Activated CD8-positive, alpha-beta memory T cell treated with anti-CD3 and anti-CD28 coated beads for 24 hours (primary cell): ENCODE data around the gene CCDC88B.

Experiments used
- DNase-seq: peaks from one replicate; pipeline ENCODE4 v3.0.0-alpha.2; 2020

The CCDC88B gene

DNA sequence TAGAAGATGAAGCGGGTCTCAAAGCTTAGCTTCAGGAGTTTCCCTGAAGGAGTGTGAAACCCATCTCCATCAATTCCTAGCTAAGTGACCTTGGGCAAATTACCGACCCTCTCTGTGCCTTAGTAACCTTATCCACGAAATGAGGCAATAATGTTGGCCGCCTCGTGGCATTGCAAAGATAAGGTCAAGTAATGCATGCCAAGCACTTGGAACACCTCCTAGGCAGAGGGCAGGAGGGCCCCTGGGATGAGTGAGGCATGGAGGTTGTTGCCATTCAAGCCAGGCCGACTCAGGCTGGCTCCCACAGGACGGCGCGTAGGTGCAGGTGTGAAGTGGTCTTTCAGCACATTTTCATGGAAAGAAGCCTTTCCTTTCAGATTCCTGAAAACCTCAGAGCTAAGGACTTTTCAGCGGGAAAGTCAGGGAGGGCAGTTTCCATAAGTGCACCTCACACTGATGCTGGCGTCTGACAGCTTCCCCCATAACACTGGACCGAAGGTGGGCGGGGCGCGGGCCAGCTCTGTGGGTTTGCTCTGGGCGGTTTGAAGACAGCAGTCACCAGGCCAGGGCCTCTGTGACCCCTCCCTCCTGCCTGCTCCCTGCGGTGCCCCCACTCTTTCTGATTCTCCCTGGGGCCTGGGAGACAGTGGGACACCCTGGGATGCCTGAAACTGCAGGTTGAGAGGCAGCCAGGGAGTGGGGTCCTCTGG is 44.2 kb downstream of the CCDC88B start:
- DNase-seq = no peak

DNA sequence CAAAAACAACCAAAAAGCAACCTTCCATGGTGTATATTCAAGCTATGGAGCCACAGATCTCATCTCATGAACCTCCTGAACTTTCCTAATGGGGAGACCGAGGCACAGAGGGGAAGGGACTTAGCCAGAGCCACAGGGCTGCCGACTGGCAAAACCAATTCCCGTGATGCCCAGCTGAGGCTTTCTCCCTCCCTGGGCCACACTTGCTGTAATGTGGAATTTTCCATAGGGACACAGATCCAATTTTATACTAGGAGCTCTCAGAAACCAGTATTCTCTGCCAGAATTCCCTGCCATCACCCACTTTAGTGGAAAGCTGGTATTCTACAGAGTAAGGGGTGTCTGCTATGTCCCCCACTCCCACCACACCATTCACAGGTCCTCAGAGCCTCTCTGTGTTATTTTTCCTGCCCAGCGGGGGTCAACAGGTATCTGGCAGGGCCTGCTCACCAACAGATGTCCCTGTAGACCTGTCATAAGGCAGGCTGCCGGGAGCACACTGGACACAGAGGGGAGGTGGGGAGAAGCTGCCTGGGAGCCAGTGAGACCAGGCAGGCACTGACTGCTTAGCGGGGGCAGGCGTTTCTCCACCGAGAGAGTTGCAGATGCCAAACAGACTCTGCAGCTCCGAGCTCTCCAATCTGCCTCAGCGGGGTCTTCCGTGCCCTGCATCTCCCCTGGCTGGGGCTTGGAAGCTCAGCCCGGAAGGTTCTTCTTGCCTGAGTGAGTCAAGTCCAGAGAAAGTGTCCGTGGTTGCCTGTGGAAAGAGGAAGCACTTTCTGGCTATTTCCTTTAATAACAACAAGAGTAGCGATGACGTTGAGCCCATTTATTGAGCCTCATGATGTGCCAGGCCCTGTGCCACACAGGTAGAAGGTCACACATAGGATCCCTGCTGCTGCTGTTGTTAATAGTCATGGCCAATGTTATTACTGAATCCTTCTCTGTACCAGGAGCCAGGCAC is 45.3 kb downstream of the CCDC88B start:
- no peak for DNase-seq

DNA sequence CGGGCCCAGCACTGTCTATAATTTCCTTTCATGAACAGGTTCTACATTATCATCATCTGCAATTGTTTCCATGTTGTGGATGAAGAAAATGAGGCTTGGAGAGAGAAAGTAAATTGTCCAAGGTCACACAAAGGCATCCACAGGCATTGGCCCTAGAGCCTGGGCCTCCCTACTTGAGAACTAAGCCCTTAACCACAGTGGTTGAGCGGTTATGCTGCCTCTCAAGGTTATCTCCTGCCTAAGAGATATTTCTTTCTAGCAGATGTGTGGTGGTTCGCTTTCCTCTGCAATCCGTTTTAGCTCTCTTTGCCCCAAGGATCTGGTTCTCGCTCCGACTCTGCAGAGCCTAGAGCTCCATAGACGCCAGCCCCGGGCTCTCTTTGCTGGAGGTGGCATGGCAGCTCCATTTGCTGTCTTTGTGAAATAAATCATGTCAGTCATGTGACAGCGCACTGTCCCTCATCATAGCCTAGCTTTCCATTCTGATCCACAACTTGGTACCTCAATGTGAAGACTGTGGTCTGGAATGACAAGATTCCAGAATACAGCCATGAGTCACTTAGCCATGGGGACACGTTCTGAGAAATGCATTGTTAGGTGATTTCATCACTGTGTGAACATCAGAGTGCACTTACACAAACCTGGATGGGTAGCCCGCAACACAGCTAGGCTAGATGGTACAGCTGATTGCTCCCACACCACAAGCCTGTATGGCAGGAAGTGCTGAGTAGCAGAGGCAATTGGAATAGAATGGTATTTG is 46.1 kb downstream of the CCDC88B start:
- no peak for DNase-seq

DNA sequence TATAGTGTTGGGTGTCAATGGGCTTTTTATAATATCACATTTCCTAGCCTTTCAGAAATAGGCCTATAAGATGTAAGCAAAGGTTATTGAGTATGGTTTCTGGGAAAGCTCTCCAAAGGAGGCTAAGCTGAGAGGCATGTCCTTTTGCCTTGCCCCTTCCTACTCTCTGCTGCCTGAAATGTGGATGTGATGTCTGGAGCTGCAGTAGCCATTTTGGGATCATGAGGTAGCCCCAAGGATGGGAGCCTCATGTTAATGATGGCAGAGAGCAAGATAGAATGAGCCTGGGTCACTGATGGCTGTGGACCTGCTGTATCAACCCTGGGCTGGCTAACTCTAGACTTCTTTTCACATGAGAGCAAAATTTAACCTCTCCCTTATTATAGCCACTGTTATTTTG is 47.9 kb downstream of the CCDC88B start:
- no peak for DNase-seq

DNA sequence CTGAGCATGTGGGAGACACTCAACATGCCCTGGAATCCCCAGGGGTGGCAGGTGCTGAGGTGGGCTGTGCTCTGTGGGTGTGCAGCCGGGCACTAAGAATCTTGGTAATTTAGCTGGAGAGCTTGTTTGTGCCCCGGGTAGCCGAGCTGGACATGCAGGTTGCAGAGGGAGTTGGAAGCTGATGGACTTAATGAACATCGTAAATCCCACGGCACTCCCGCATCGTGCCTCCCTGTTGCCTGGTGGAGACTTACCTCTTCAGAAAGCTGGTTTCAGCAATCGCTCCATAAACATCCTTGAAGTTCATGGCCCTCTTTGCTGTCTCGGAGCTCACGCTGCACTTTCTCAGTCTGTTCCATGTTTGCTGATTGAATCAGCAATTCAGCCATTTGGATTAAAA is 48.9 kb downstream of the CCDC88B start:
- DNase-seq = no peak

GRCh38 chr11:64389851-64390250 is 49.8 kb downstream of the CCDC88B start:
- no peak for DNase-seq

- DNase-seq = no peak
These were observed 50.6 kb downstream of the CCDC88B start for GRCh38 chr11:64390558-64390957.

DNA sequence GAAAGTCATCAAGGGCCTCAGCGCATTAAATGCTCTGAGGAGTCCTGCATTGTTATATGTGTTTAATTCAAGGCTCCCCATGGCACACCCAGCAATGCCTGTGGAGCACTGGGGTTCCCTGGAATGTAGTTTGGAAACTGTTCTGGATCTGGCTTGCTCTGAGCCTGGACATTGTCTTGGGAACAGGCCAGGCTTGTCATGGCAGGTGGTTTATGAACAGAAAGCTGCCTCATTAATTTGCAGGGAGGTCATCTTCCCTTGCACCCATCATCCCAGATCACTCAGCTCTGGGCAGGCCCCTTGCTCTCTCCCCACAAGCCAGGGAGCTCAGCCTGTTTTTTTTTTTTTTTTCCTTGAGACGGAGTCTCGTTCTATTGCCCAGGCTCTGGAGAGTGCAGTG is 51.8 kb downstream of the CCDC88B start:
- no peak for DNase-seq

DNA sequence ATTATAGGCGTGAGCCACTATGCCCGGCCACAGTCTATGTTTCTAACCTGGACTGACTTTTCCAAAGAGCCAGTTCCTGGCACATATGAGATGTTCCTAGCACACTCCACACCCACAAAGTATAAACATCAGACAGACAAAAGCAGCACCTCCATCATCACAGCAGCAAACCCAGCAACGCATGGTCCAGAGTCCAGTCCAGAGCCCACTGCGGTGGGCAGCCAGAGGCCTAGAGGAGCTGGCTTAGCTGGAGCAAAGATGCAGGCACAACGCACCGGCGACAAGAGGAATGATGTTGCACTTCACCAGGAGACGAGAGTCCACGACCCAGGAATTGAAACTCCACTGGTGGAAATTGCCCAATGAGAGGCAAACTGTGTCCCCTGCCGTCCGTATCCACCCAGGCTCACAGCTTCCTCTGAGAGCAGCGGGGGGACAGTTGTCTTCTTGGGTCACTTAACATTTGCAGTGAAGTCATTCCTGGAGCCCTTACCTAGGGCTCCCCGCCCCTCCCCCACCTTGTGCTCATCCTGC is 55.6 kb downstream of the CCDC88B start:
- no peak for DNase-seq

DNA sequence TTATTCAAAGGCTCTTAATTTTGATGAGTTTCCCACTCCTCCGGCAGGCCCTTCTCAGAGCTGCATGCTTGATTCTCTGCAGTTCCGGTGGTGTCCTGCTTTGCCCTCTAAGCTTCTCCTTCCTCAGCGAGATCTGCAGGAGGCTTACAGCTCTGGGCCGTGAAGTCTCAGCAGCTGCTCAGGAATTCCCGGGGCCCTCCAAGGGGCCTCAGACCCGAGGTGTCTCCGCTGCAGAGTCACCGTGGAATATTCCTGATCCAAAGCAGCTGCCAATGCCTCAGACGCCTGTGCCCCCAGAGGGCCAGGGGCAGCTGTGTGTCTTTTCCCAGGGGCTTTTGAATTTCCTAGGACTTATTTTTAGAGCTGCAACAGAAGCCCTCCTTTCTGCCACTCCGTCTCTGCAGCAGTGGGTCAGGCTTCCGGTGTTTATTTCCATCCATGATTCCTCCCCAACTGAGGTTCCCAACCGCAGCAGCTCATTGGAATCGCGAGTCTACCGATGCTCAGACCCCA is 56.1 kb downstream of the CCDC88B start:
- DNase-seq = no peak

- no peak for DNase-seq
These were observed 60.1 kb downstream of the CCDC88B start for GRCh38 chr11:64400102-64400501.

DNA sequence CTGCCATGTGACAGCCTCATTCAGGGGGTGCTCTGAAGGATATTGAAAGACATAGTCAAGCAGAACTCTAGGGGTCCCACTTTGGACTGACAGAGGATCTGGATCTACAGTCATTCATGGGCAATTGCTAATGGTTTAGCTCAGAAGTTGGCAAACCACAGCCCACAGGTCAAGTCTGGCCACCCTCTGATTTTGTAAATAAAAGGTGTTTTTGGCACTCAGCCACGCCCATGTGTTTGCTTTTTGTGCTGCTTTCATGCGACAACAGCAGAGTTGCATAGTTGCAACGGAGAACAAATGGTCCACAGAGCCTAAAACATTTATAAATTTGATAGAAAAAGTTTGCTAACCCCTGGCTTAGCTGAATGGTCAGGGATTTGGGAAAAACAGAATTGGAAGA is 60.7 kb downstream of the CCDC88B start:
- DNase-seq = no peak

DNA sequence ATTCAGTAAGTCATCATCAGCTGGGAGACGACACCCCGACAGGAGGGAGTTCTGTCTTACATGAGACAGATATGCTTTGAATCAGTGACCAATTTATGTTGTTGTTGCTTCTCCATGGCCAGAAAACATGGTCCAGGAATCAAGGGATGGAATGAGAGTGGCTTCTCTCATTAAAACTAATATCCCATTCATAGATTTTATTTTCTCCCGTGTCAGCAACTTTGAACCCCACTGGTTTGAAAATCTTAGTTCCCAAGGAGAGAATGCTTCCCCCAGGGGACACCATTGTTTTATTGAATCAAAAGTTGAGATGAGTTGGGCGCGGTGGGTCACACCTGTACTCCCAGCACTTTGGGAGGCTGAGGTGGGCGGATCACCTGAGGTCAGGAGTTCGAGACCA is 61.8 kb downstream of the CCDC88B start:
- no peak for DNase-seq

GRCh38 chr11:64403106-64403505 is 63.1 kb downstream of the CCDC88B start:
- DNase-seq = no peak

- no peak for DNase-seq
These were observed 66.4 kb downstream of the CCDC88B start for GRCh38 chr11:64406221-64406946.
